Stimulated activated CD4-positive, alpha-beta T cell treated with anti-CD3 and anti-CD28 coated beads, Interleukin-1b, Interleukin-23, amount 100 ng/mL, for 48 hours (primary cell): Measurements from ENCODE around the gene TFAP2A.

ENCODE experiments used
- DNase-seq: peaks from one replicate; pipeline ENCODE4 v3.0.0-alpha.2; 2020

TFAP2A gene

GRCh38 chr6:10412461-10413261 is 2.2 kb downstream of the TFAP2A start:
- no peak for DNase-seq

DNA sequence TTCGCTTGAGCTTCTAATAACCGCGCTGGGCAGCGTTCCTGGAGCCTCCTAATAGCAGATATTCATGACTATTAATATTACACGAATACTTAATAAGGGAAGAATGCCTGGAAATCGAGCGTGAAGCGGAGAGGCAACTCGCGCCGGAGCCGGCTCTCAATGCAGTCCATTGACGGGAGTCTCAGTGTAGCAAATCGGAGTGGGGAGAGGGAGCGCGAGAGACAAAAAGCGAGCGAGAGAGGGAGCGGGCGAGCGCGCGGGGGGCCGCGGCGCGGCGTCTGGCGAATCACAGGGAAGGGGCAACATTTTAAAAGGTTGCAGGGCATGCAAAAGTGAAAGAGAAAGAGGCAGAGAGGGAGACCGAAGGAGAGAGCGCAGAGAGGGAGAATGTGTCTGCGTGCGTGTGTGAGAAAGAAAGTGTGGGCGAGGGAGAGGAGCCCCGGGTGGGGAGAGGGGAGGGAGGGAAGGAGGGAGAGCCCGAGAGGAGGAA is 2.9 kb downstream of the TFAP2A start:
- peak; percentile 32 for DNase-seq

- DNase-seq, result no peak
These were observed 3.5 kb downstream of the TFAP2A start for GRCh38 chr6:10411131-10411970.

GRCh38 chr6:10410207-10411050 is 4.4 kb downstream of the TFAP2A start:
- DNase-seq, result no peak

DNA sequence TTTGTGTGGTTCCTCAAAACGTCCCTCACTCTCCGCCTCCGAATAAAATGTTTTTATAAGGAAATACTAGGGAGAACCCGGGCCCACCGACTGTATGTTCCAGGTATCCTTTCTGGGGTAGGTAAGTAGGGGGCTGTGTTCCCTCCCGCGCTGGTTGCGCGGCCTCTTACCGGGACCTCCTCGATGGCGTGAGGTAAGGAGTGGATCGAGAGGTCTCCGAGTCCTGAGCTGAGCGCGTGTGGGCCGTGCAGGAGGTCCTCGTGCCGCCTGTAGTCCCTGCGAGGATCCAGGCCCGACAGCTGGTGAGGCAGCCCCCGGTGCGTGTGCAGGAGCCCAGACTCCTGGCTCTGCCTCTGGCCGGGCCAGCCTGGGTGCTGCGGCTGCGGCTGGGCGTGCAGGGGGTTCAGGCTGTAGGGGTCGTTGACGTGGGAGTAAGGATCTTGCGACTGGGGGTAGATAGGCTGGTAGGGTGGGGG is 5.1 kb downstream of the TFAP2A start:
- no peak for DNase-seq

DNA sequence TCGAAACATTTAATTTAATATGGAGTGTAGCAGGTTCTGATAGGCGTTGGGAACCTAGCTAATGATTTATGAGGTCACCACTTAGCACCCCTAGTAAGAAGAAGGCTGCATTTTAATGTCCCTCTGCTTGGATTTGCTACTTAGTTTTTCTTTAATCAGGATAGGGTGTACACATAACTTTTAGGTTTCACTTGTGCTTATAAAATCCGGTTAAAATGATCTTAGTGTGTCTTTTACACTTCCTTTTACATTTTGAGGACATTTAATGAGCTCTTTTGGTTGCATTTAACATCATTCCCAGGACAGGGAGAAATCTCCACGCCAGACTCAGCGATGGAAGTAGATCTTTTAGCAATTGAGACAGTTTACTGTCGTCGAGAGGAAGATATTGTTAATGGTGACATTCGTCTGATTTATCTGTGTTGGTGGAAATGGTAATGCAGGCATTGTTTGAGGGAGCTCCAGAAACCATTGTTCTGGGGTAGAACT is 5.6 kb downstream of the TFAP2A start:
- DNase-seq, result no peak

DNA sequence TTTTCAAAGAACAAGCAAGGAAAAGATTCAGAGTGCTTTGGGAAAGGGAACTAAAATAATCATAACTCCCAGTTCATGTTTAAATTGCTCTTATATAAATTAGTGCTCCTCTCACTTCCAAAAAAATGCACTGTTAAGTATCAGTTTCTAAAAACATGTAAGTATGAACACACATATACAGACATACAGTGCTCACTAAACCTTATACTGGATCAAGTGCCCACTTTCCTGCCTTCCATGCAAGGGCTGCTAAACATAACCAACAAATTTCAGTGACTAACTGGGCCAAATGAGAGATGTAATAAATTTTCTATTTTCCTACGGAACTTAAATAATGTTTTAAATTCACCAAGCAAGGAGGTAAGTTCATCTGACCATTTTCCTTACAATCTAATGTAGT is 6.4 kb downstream of the TFAP2A start:
- no peak for DNase-seq

GRCh38 chr6:10407674-10408054 is 7.2 kb downstream of the TFAP2A start:
- no peak for DNase-seq

DNA sequence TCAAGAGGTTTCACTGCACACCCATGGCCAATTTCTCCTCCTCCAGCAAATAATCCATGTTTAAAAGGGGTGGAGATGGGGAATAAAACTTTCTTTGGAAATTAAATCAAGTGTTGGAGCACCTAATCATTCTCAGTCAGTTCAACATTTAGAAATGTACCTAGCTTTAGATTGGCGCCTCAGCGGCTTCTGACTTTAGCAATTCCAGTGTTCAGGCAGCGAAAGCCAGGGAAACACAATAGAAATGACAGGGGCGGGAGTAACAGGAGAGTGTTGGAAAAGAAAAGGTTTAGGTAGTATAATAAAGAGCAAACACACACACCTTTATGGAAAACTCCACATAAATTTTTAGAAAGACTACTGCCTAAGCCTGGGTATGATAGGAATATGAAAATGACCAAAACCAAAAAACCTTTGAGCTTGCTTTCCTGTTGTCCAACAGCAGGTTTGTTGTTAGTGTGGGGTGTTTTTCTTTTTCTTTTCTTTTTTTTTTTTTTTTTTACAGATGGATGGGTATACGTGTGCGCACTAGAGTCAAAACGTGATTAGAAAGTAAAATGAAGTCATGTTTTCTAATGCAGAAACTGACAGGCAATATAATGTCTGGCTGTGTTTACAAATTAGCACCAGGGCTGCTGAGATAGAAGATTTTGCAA is 7.7 kb downstream of the TFAP2A start:
- no peak for DNase-seq

DNA sequence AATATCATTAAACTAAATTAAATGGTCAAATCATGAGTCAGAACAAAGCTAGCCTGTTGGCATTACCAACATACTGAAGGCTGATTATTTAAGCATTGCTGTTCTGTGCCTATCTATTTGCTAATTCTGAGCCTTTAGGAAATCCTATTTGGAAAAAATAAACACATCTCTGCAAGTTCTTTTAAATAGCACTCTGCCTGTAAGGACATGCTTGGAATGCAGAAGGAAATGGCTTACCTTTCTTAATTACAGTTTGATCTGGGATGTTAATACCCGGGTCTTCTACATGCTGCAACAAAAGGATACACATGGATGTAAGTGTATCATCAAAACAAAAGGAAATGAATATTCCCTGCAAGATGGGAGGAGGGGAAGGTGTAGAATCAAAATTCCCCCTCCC is 8.3 kb downstream of the TFAP2A start:
- DNase-seq, result no peak

- no peak for DNase-seq
These were observed 9.4 kb downstream of the TFAP2A start for GRCh38 chr6:10405513-10405900.

- DNase-seq, result no peak
These were observed 9.9 kb downstream of the TFAP2A start for GRCh38 chr6:10404799-10405512.

GRCh38 chr6:10404107-10404798 is 10.6 kb downstream of the TFAP2A start:
- DNase-seq, result peak; percentile 92

GRCh38 chr6:10403385-10404106 is 11.3 kb downstream of the TFAP2A start:
- DNase-seq, result no peak

GRCh38 chr6:10402648-10403311 is 12.1 kb downstream of the TFAP2A start:
- no peak for DNase-seq

DNA sequence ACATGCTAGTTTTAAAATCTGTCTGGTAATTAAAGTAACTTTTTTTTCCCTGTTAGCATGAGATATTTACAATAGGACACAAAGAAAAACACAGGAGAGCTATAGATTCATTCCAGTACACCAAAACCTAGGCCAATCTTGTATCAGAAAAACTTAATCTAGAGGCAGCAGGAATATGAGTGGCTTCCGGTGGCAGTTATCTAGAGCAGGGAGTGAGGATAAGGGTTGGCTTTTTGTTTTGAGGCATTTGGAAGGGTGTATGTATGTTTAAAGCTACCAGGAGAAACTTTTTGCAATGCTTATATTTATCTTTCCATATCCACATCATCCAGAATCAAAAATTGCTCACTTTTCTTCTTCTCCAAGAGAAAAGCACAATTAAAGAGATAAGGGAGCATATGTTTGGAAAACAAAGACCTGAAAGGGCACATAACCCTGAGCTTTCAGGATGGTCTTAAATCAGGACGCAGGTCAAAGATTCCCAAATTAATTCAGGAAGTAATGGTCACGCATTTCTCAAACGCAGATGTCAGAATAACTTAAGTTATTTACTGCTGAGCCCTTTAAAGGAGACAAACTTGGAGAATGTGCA is 13.1 kb downstream of the TFAP2A start:
- DNase-seq, result no peak

DNA sequence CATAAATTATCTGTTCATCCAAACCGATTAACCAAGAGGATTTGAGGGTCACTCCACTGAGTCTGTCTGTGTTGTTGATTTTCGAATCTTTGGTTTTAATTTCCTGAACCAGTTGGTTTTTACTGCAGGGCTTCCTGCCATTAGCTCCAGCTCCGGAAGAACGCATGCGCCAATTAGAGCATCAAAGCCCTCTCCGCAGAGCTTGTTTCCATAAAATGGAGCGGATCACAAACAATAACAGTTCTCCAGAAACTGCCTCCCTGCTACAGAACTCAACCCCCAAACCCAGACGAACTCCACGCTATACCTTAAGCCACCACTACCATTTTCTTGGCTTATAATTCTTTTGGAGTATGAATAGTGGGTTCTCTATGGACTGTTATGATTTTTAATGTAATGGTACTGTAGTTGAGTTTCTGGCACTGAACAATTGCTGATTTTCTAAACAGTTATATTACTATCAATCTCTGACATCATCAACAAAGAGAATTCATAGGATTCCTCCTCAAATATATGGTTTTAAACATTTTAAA is 13.8 kb downstream of the TFAP2A start:
- no peak for DNase-seq

GRCh38 chr6:10400330-10400729 is 14.5 kb downstream of the TFAP2A start:
- no peak for DNase-seq

DNA sequence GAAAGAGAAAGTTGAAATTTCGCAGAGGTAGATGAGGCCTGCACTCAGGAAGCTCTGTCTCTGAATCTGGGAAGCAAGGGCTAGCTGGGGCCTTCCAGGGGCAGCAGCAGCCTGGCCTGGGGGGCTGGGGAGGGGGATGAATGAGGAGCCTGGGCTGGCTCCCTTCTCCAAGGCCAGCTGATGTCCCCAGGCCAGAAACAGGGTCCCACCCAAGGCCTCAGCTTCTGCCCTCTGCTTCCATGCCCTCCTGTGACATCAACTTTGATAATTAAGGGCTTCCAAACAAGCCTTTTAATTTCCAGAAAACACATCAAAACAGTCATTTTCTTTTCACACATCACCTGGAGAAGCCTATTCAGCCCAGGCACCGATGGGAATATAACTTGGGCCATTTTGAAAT is 15.4 kb downstream of the TFAP2A start:
- no peak for DNase-seq
